ENCODE data around the gene MLXIP. TPM values are rescaled to one million over a fixed set of nuclear protein-coding genes. Genes with fewer than 3 reads are reported as not detected.
A peak's percentile ranks its signal among the peaks of the same experiment; 100 is the strongest.

Gene MLXIP
- total and polyA plus RNA-seq, 2 experiments from 2014 or later = 16.2 to 23.0 TPM

GRCh38 chr12:122080149-122081082 is 1.9 kb downstream of the MLXIP start:
- Histone ChIP-seq H3K36me3 (ENCODE audit: insufficient read depth) (no peaks in the 10 kb centered on the region), H3K79me2 (replicated peaks; ENCODE audit: insufficient read depth) (peaks cover 42% of the 10 kb centered on the region), H3K4me1 (ENCODE audit: insufficient read depth) (peaks cover 26% of the 10 kb centered on the region; the same call in 1 of the 2 replicates), H3K9me2 (ENCODE audit: insufficient read depth) (no peaks in the 10 kb centered on the region), H3K4me2 (peak overlapping the region; percentile 82), H3K27me3 (ENCODE audit: insufficient read depth) (peaks cover 21% of the 10 kb centered on the region), H3K27ac (ENCODE audit: low read depth) (no peak overlapping the region), H2AFZ (no peak overlapping the region), H3K4me3 (peak overlapping the region; percentile 72), H4K20me1 (replicated peaks; ENCODE audit: insufficient read depth) (peaks cover 17% of the 10 kb centered on the region; the same call in 1 of the 2 replicates), H3F3A (replicated peaks; ENCODE audit: low read depth) (0 out of 2 replicates have a peak, but pooled peaks cover 3% of the 10 kb centered on the region)
- H3K27me3 Mint-ChIP-seq (ENCODE audit: insufficient read depth, low read depth, poor library complexity) = peaks cover 19% of the 10 kb centered on the region
- DNase-seq (ENCODE audit: low spot score) = peak; percentile 63
- H3K27ac Mint-ChIP-seq = no peak overlapping the region
- ATAC-seq = peak; percentile 8
- peaks cover 25% of the 10 kb centered on the region for H3K4me1 Mint-ChIP-seq
- H3K4me3 Mint-ChIP-seq = peak overlapping the region; percentile 83
- peaks cover under 1% of the 10 kb centered on the region; the same call in 1 of the 3 replicates for H3K36me3 Mint-ChIP-seq (ENCODE audit: low read depth)
- TF ChIP-seq ZNF462 (CRISPR knock-in tag; IDR thresholded peaks at IDR 0.05) = no peak
- TF ChIP-seq REST (IDR thresholded peaks at IDR 0.05; ENCODE audit: unreplicated experiment) = no peak
- TF ChIP-seq CTCF (conservative IDR thresholded peaks at IDR 0.05; ENCODE audit: low read depth in 2 of 2) = no peak
- no peak for TF ChIP-seq EZH2phosphoT487 (IDR thresholded peaks at IDR 0.05; ENCODE audit: unreplicated experiment)
- TF ChIP-seq JUNB (IDR thresholded peaks at IDR 0.05; ENCODE audit: unreplicated experiment) = no peak
- TF ChIP-seq NANOG (IDR thresholded peaks at IDR 0.05; ENCODE audit: borderline replicate concordance) = no peak
- no peak for TF ChIP-seq EZH2 (IDR thresholded peaks at IDR 0.05; ENCODE audit: low read depth, unreplicated experiment)
- TF ChIP-seq CREB1 (CRISPR knock-in tag; IDR thresholded peaks at IDR 0.05; ENCODE audit: low read depth) = no peak
- TF ChIP-seq ZNF331 (CRISPR knock-in tag; IDR thresholded peaks at IDR 0.05; ENCODE audit: low read depth) = no peak
- TF ChIP-seq ZNF114 (CRISPR knock-in tag; IDR thresholded peaks at IDR 0.05) = no peak
- no peak for TF ChIP-seq ETS1 (IDR thresholded peaks at IDR 0.05)
- TF ChIP-seq STAT1 (IDR thresholded peaks at IDR 0.05; ENCODE audit: unreplicated experiment) = no peak
- TF ChIP-seq POLR2AphosphoS5 (IDR thresholded peaks at IDR 0.05; ENCODE audit: low read depth) = no peak
- H3K9me3 Mint-ChIP-seq = no peaks in the 10 kb centered on the region; the same call in 2 of the 3 replicates
